NT2/D1 (cell line): ENCODE measurements around the gene LRRTM4.

Source experiments
- SUZ12 ChIP-seq: IDR thresholded peaks from 2 replicates; pipeline ENCODE4 v1.6.1; 2011; ENCODE audit not compliant: insufficient read length, insufficient read depth; ENCODE audit errors: extremely low read depth
- YY1 ChIP-seq: IDR thresholded peaks from 2 replicates; pipeline ENCODE4 v1.6.1; 2011; ENCODE audit not compliant: insufficient read length, insufficient read depth
- ZNF274 ChIP-seq: IDR thresholded peaks from 2 replicates; pipeline ENCODE4 v1.6.1; 2011; ENCODE audit warnings: mild to moderate bottlenecking, low read depth, low read length

- TF ChIP-seq ZNF274, result no peak
- TF ChIP-seq YY1, result no peak
- no peak for TF ChIP-seq SUZ12
Measured at GRCh38 chr2:77284353-77284752, 237.8 kb downstream of the LRRTM4 start.
